ENCODE data around the gene RNF2. TPM values are rescaled to one million over a fixed set of nuclear protein-coding genes. Genes with fewer than 3 reads are reported as not detected.

Gene RNF2
- total RNA-seq, 1 experiment from 2014 or later = 75.3 TPM

DNA sequence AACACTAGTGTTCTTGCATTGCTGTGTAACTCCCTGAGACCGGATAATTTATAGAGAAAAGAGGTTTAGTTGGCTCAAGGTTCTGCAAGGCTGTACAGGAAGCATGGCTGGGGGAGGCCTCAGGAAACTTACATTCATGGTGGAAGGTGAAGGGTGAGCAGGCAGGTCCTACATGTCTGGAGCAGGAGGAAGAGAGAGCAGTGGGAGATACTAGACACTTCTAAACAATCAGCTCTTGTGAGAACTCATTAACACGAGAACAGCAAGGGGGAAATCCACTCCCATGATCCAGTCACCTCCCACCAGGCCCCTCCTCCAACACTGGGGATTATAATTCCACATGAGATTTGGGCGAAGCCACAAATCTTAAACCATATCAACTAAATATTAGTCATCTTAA lies 30.1 kb downstream of the RNF2 start:
- Histone ChIP-seq H3K4me1 (ENCODE audit: insufficient read depth, low read length) (peaks cover 12% of the 10 kb centered on the region), H2BK20ac (ENCODE audit: low read depth, low read length, poor library complexity, severe bottlenecking) (no peak overlapping the region), H3K27ac (ENCODE audit: insufficient read length, low read depth, low read length) (no peak overlapping the region), H4K91ac (ENCODE audit: insufficient read length, low read depth, low read length) (no peak overlapping the region), H3K23me2 (ENCODE audit: insufficient read length, low read depth, low read length, poor library complexity, severe bottlenecking) (no peaks in the 10 kb centered on the region), H2BK5ac (ENCODE audit: insufficient read length, low read length) (no peak overlapping the region), H4K5ac (ENCODE audit: insufficient read length, low read depth, low read length) (no peak overlapping the region), H3K23ac (ENCODE audit: insufficient read length, low read depth, low read length) (no peak overlapping the region), H3K9me3 (ENCODE audit: control insufficient read depth, low read depth, low read length) (no peaks in the 10 kb centered on the region), H3K18ac (ENCODE audit: insufficient read length, low read depth, low read length) (no peak overlapping the region), H2BK120ac (ENCODE audit: low read depth, low read length, poor library complexity, severe bottlenecking) (no peak overlapping the region), H3K79me1 (ENCODE audit: insufficient read depth, low read depth, low read length, poor library complexity, severe bottlenecking) (peaks cover 5% of the 10 kb centered on the region), H3K4ac (ENCODE audit: low read depth, low read length) (no peak overlapping the region), H4K8ac (replicated peaks; ENCODE audit: insufficient read length, low read depth, low read length) (no peak overlapping the region), H3K9ac (ENCODE audit: extremely low read depth, insufficient read length, low read length) (no peak overlapping the region), H4K20me1 (ENCODE audit: control insufficient read depth, insufficient read depth, insufficient read length) (no peaks in the 10 kb centered on the region), H2BK15ac (ENCODE audit: low read depth, low read length) (no peak overlapping the region), H2BK12ac (ENCODE audit: insufficient read length, low read depth, low read length) (no peak overlapping the region), H2AK5ac (ENCODE audit: insufficient read length, low read length) (no peak overlapping the region), H3K4me2 (ENCODE audit: insufficient read depth, insufficient read length, low read length) (no peak overlapping the region), H3T11ph (ENCODE audit: low read length) (no peak overlapping the region), H3K27me3 (ENCODE audit: insufficient read depth, low read length) (no peaks in the 10 kb centered on the region), H3K79me2 (ENCODE audit: insufficient read depth, low read length) (peaks cover 28% of the 10 kb centered on the region; the same call in 1 of the 2 replicates), H3K14ac (ENCODE audit: insufficient read depth, low read length) (no peak overlapping the region), H2AFZ (ENCODE audit: low read length) (no peak overlapping the region), H3K56ac (ENCODE audit: insufficient read length, low read depth, low read length) (no peak overlapping the region)
- peak overlapping the region in 1 of 2 experiments; percentile 19; a peak in 1 of 5 replicates for H3K4me3 Mint-ChIP-seq
- peaks cover 0 to 7% (median 6%) of the 10 kb centered on the region in 3 experiments; a peak in 3 of 7 replicates for H3K36me3 Mint-ChIP-seq (ENCODE audit: insufficient read depth in 1 of 3, low read depth in 3 of 3)
- H3K9me3 Mint-ChIP-seq = no peaks in the 10 kb centered on the region; a peak in 1 of 5 replicates
- DNase-seq = no peak
- TF ChIP-seq, protein P1, sequence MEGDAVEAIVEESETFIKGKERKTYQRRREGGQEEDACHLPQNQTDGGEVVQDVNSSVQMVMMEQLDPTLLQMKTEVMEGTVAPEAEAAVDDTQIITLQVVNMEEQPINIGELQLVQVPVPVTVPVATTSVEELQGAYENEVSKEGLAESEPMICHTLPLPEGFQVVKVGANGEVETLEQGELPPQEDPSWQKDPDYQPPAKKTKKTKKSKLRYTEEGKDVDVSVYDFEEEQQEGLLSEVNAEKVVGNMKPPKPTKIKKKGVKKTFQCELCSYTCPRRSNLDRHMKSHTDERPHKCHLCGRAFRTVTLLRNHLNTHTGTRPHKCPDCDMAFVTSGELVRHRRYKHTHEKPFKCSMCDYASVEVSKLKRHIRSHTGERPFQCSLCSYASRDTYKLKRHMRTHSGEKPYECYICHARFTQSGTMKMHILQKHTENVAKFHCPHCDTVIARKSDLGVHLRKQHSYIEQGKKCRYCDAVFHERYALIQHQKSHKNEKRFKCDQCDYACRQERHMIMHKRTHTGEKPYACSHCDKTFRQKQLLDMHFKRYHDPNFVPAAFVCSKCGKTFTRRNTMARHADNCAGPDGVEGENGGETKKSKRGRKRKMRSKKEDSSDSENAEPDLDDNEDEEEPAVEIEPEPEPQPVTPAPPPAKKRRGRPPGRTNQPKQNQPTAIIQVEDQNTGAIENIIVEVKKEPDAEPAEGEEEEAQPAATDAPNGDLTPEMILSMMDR (conservative IDR thresholded peaks at IDR 0.05) = no peak
- no CpG with 5 or more reads among the region's 3 CpGs for WGBS (ENCODE audit: extremely low coverage, insufficient read length, low lambda C conversion rate)
- H3K4me1 Mint-ChIP-seq = peaks cover 57 to 66% of the 10 kb centered on the region in 2 experiments
- H3K27ac Mint-ChIP-seq = peak overlapping the region; percentile 75 to 89 (median 81)
- H3K27me3 Mint-ChIP-seq (ENCODE audit: low read depth) = no peaks in the 10 kb centered on the region
